Testis (tissue), 3 donors: ENCODE data around the gene C16orf46. TPM values are rescaled to one million over a fixed set of nuclear protein-coding genes. Genes with fewer than 3 reads are reported as not detected.

Source experiments
- DNase-seq: peaks from one replicate; pipeline ENCODE4 v3.0.0-alpha.2; 2019
- H3K27ac ChIP-seq, 2 donors: fragments of 200-600 bp; sonication (generic); one replicate each; pipeline ENCODE4 v1.5.1; 2019
- H3K27me3 ChIP-seq: fragments of 200-600 bp; sonication (generic); one replicate; pipeline ENCODE4 v1.5.1; 2019
- H3K36me3 ChIP-seq: fragments of 200-600 bp; sonication (generic); one replicate; pipeline ENCODE4 v1.5.1; 2017; ENCODE audit warnings: low read depth; ENCODE audit errors: missing control alignments
- H3K4me1 ChIP-seq: fragments of 200-600 bp; sonication (generic); one replicate; pipeline ENCODE4 v1.5.1; 2019
- H3K4me3 ChIP-seq, 2 donors: fragments of 200-600 bp; sonication (generic); one replicate each; pipeline ENCODE4 v1.5.1; 2017 to 2019
- H3K9me3 ChIP-seq: fragments of 200-600 bp; sonication (generic); one replicate; pipeline ENCODE4 v1.5.1; 2017
- CTCF ChIP-seq, 3 experiments: fragments of 450-650 bp in 2 of 3; fragments of 200-600 bp in 1 of 3; sonication (generic) in 1 of 3; IDR thresholded peaks; one replicate each; pipeline ENCODE4 v1.5.1; 2016 to 2019; ENCODE audit warnings: antibody characterized with exemption in 3 of 3, mild to moderate bottlenecking in 2 of 3, moderate library complexity in 1 of 3
- POLR2A ChIP-seq: fragments of 450-650 bp; IDR thresholded peaks from one replicate; pipeline ENCODE4 v1.6.1; 2017; ENCODE audit warnings: antibody characterized with exemption, mild to moderate bottlenecking, moderate library complexity
- WGBS, 2 donors: methylation state at CpG; one replicate each; pipeline ENCODE4 v1.1.5; 2018; 5-methylcytosine and 5-hydroxymethylcytosine counted together
- intact Hi-C: fragments of 100-400 bp; cut with DNase I; formaldehyde crosslinking; loops from one replicate; pipeline ENCODE4 v1.15.1; 2023; ENCODE audit warnings: low total_unique reads
- polyA plus RNA-seq: library from polyadenylated mRNA; stranded (reverse); fragments of 350-450 nt; fragmentation: Illumina TruSeq; extraction: RNeasy Lipid Tissue Mini Kit (QIAGEN cat#74804); gene quantifications from one replicate; pipeline ENCODE4 v1.2.3, GENCODE V29; 2014; ENCODE audit warnings: low read depth, low replicate concordance; ENCODE audit not compliant: insufficient read depth
- total RNA-seq, 2 donors: library from RNA; depleted of rRNA; stranded (reverse); fragments of >200 nt; gene quantifications; one replicate each; pipeline ENCODE4 v1.2.3, GENCODE V29; 2016

C16orf46 gene
- total and polyA plus RNA-seq, 3 donors from 2014 or later: 7.7 to 15.2 (median 10.2) TPM

GRCh38 chr16:81060576-81061306 is 16.3 kb downstream of the C16orf46 start:
- 89 to 91% methylated on average over 13 to 14 of the region's 14 CpGs for WGBS, 2 donors
- Histone ChIP-seq H3K4me3 (no peak overlapping the region), H3K4me1 (no peaks in the 10 kb centered on the region), H3K27me3 (no peaks in the 10 kb centered on the region), H3K36me3 (no peaks in the 10 kb centered on the region), H3K9me3 (no peaks in the 10 kb centered on the region), H3K27ac (no peak overlapping the region)
- no peak for DNase-seq
- no peak for TF ChIP-seq POLR2A
- no peak for TF ChIP-seq CTCF (IDR thresholded peaks at IDR 0.05)
- intact Hi-C loops: no loop called here

GRCh38 chr16:81053761-81054160 is 23.3 kb downstream of the C16orf46 start:
- Histone ChIP-seq H3K27ac (no peak overlapping the region), H3K27me3 (no peaks in the 10 kb centered on the region), H3K4me3 (no peak overlapping the region), H3K36me3 (no peaks in the 10 kb centered on the region), H3K4me1 (no peaks in the 10 kb centered on the region), H3K9me3 (no peaks in the 10 kb centered on the region)
- intact Hi-C loops: no loop called here
- WGBS, 2 donors: 78 to 85% methylated on average over 11 of the region's 11 CpGs
- TF ChIP-seq POLR2A (no peak), CTCF (IDR thresholded peaks at IDR 0.05) (no peak)
- no peak for DNase-seq

- WGBS, 2 donors: 96 to 97% methylated on average over 2 of the region's 2 CpGs
- Histone ChIP-seq H3K9me3 (no peaks in the 10 kb centered on the region), H3K36me3 (no peaks in the 10 kb centered on the region), H3K27ac (no peak overlapping the region), H3K4me1 (no peaks in the 10 kb centered on the region), H3K4me3 (no peak overlapping the region), H3K27me3 (no peaks in the 10 kb centered on the region)
- TF ChIP-seq POLR2A (no peak), CTCF (IDR thresholded peaks at IDR 0.05) (no peak)
- intact Hi-C loops: no loop called here
- no peak for DNase-seq
These were observed 34.2 kb downstream of the C16orf46 start for GRCh38 chr16:81042821-81043220.

GRCh38 chr16:81041696-81042095 is 35.3 kb downstream of the C16orf46 start:
- 96% methylated on average over 4 of the region's 4 CpGs for WGBS, 2 donors
- H3K4me3 ChIP-seq: no peak overlapping the region
- intact Hi-C loops: no loop called here
- H3K36me3 ChIP-seq: no peaks in the 10 kb centered on the region
- no peak overlapping the region for H3K27ac ChIP-seq
- peaks cover 9% of the 10 kb centered on the region for H3K4me1 ChIP-seq
- H3K9me3 ChIP-seq: no peaks in the 10 kb centered on the region
- TF ChIP-seq POLR2A: no peak
- TF ChIP-seq CTCF (IDR thresholded peaks at IDR 0.05): no peak
- no peak for DNase-seq
- H3K27me3 ChIP-seq: no peaks in the 10 kb centered on the region

GRCh38 chr16:81040842-81041241 is 36.2 kb downstream of the C16orf46 start:
- Histone ChIP-seq H3K4me1 (peaks cover 13% of the 10 kb centered on the region), H3K4me3 (no peak overlapping the region), H3K9me3 (no peaks in the 10 kb centered on the region), H3K27me3 (no peaks in the 10 kb centered on the region), H3K36me3 (no peaks in the 10 kb centered on the region), H3K27ac (no peak overlapping the region)
- no peak for TF ChIP-seq CTCF (IDR thresholded peaks at IDR 0.05)
- intact Hi-C loops: no loop called here
- WGBS, 2 donors: 89 to 90% methylated on average over 5 of the region's 5 CpGs
- DNase-seq: no peak
